SK-N-SH (cell line): Measurements from ENCODE around the gene RITA1. TPM values are rescaled to one million over a fixed set of nuclear protein-coding genes. Genes with fewer than 3 reads are reported as not detected.

Experiments
- CTCF ChIA-PET: fragments of 300-600, 350-600 bp; formaldehyde crosslinking; extraction: SDS; loops from one replicate; lab custom pipeline; 2021; lab: Yijun Ruan, JAX
- POLR2A ChIA-PET: fragments of 350-600 bp; sonication (Branson Sonifier 250); formaldehyde crosslinking; extraction: SDS; loops from one replicate; lab custom pipeline; 2020; ENCODE audit warnings: antibody characterized with exemption, inconsistent platforms; lab: Yijun Ruan, JAX
- DNase-seq: peaks from one replicate; pipeline ENCODE4 v3.0.0; 2012
- H2AFZ ChIP-seq: fragments of 200-600 bp; sonication (generic); 2 replicates; pipeline ENCODE4 v1.8.1; 2016; ENCODE audit warnings: antibody characterized with exemption, mild to moderate bottlenecking, low read depth
- H3F3A ChIP-seq: fragments of 200-600 bp; sonication (generic); replicated peaks from 2 replicates; pipeline ENCODE3; 2016; ENCODE audit warnings: antibody characterized with exemption, mild to moderate bottlenecking; ENCODE audit not compliant: insufficient read depth
- H3K27ac ChIP-seq, 2 experiments: fragments of 200-500 bp in 1 of 2; fragments of 200-600 bp in 1 of 2; sonication (Bioruptor generic) in 1 of 2; sonication (generic), shearing (Covaris generic) in 1 of 2; 2 replicates each; pipeline versions ENCODE4 v1.5.1 to v1.6.1; 2014 to 2016; ENCODE audit warnings: low read depth in 2 of 2, inconsistent platforms in 1 of 2, low read length in 1 of 2, mild to moderate bottlenecking in 1 of 2, mixed read lengths in 1 of 2
- H3K27me3 ChIP-seq: fragments of 200-600 bp; sonication (generic), shearing (Covaris generic); 2 replicates; pipeline ENCODE4 v1.6.1; 2016; ENCODE audit warnings: mixed run types; ENCODE audit not compliant: insufficient read depth
- H3K36me3 ChIP-seq, 2 experiments: fragments of 200-500 bp in 1 of 2; fragments of 200-600 bp in 1 of 2; sonication (Bioruptor generic) in 1 of 2; sonication (generic) in 1 of 2; replicated peaks in 1 of 2; 2 replicates each; pipeline versions ENCODE3 to v1.5.1; 2014 to 2016; ENCODE audit warnings: low read length in 1 of 2, mild to moderate bottlenecking in 1 of 2; ENCODE audit not compliant: insufficient read depth in 2 of 2, control insufficient read depth in 1 of 2
- H3K4me1 ChIP-seq, 2 experiments: fragments of 200-500 bp in 1 of 2; fragments of 200-600 bp in 1 of 2; sonication (Bioruptor generic) in 1 of 2; sonication (generic), shearing (Covaris generic) in 1 of 2; 2 replicates each; pipeline versions ENCODE4 v1.5.1 to v1.6.1; 2014 to 2016; ENCODE audit warnings: low read depth in 1 of 2, low read length in 1 of 2, mixed run types in 1 of 2; ENCODE audit not compliant: insufficient read depth in 2 of 2, control insufficient read depth in 1 of 2
- H3K4me2 ChIP-seq: fragments of 200-600 bp; sonication (generic), shearing (Covaris generic); 2 replicates; pipeline ENCODE4 v1.6.1; 2017; ENCODE audit warnings: mixed run types
- H3K4me3 ChIP-seq, 2 experiments: fragments of 200-500 bp in 1 of 2; fragments of 200-600 bp in 1 of 2; sonication (Bioruptor generic) in 1 of 2; sonication (generic), shearing (Covaris generic) in 1 of 2; 2 replicates each; pipeline versions ENCODE4 v1.5.1 to v1.8.1; 2014 to 2016; ENCODE audit warnings: low read depth in 2 of 2, inconsistent platforms in 1 of 2, low read length in 1 of 2, mild to moderate bottlenecking in 1 of 2, mixed read lengths in 1 of 2, moderate library complexity in 1 of 2
- H3K79me2 ChIP-seq: fragments of 200-600 bp; sonication (generic); 2 replicates; pipeline ENCODE4 v1.8.1; 2017; ENCODE audit warnings: mild to moderate bottlenecking; ENCODE audit not compliant: insufficient read depth
- H3K9ac ChIP-seq: fragments of 200-600 bp; sonication (generic); 2 replicates; pipeline ENCODE4 v1.6.1; 2017; ENCODE audit warnings: mixed run types
- H3K9me2 ChIP-seq: fragments of 200-600 bp; sonication (generic); 2 replicates; pipeline ENCODE4 v1.6.1; 2017; ENCODE audit warnings: mixed run types
- H3K9me3 ChIP-seq: fragments of 200-600 bp; sonication (generic); 2 replicates; pipeline ENCODE4 v1.6.1; 2017; ENCODE audit warnings: mixed run types, mild to moderate bottlenecking, moderate library complexity
- H4K20me1 ChIP-seq: fragments of 200-600 bp; sonication (generic); 2 replicates; pipeline ENCODE4 v1.6.1; 2017; ENCODE audit warnings: mild to moderate bottlenecking, mixed run types; ENCODE audit not compliant: insufficient read depth
- CTCF ChIP-seq: fragments of 200-600 bp; sonication (generic); IDR thresholded peaks from 2 replicates; pipeline ENCODE4 v1.6.1; 2017; ENCODE audit warnings: antibody characterized with exemption, mild to moderate bottlenecking, moderate library complexity
- ELF1 ChIP-seq: IDR thresholded peaks from 2 replicates; pipeline ENCODE4 v1.4.0; 2012
- EP300 ChIP-seq, 2 experiments: IDR thresholded peaks; 2 replicates each; pipeline versions ENCODE4 v1.4.0 to v1.6.1; 2012; ENCODE audit warnings: borderline replicate concordance in 1 of 2, low read depth in 1 of 2, low read length in 1 of 2
- FOSL2 ChIP-seq: IDR thresholded peaks from 2 replicates; pipeline ENCODE4 v1.4.0; 2012; ENCODE audit warnings: low read depth, mild to moderate bottlenecking, moderate library complexity, borderline replicate concordance
- GABPA ChIP-seq: IDR thresholded peaks from 2 replicates; pipeline ENCODE4 v1.4.0; 2012; ENCODE audit warnings: low read depth, mild to moderate bottlenecking
- MAX ChIP-seq: IDR thresholded peaks from 2 replicates; pipeline ENCODE4 v1.4.0; 2012; ENCODE audit warnings: low read depth
- MXI1 ChIP-seq: IDR thresholded peaks from 2 replicates; pipeline ENCODE4 v1.6.1; 2012; ENCODE audit warnings: mild to moderate bottlenecking, low read depth, low read length, improper control_type of control experiment
- NFIC ChIP-seq: IDR thresholded peaks from 2 replicates; pipeline ENCODE4 v1.4.0; 2012; ENCODE audit warnings: borderline replicate concordance
- NRF1 ChIP-seq: IDR thresholded peaks from 2 replicates; pipeline ENCODE4 v1.6.1; 2012; ENCODE audit warnings: low read depth, mild to moderate bottlenecking, low read length
- RAD21 ChIP-seq: IDR thresholded peaks from 2 replicates; pipeline ENCODE4 v1.6.1; 2012; ENCODE audit warnings: mild to moderate bottlenecking, low read length
- RFX5 ChIP-seq: IDR thresholded peaks from 2 replicates; pipeline ENCODE4 v1.6.1; 2012; ENCODE audit warnings: mild to moderate bottlenecking, improper control_type of control experiment, low read length
- SIN3A ChIP-seq: IDR thresholded peaks from 2 replicates; pipeline ENCODE4 v1.6.1; 2012; ENCODE audit warnings: low read depth, mild to moderate bottlenecking, low read length, moderate library complexity, borderline replicate concordance
- SMC3 ChIP-seq: IDR thresholded peaks from 2 replicates; pipeline ENCODE4 v1.6.1; 2012; ENCODE audit warnings: low read depth, low read length, improper control_type of control experiment
- TAF1 ChIP-seq: IDR thresholded peaks from 2 replicates; pipeline ENCODE4 v1.6.1; 2012; ENCODE audit warnings: low read depth, mild to moderate bottlenecking, low read length, moderate library complexity, borderline replicate concordance
- YY1 ChIP-seq: IDR thresholded peaks from 2 replicates; pipeline ENCODE4 v1.4.0; 2012; ENCODE audit warnings: low read depth, mild to moderate bottlenecking
- WGBS: methylation state at CpG from one replicate; pipeline ENCODE4 v1.1.6; 2017; ENCODE audit warnings: low lambda C conversion rate; 5-methylcytosine and 5-hydroxymethylcytosine counted together
- polyA plus RNA-seq, 3 experiments: library from polyadenylated mRNA; depleted of rRNA; stranded (reverse); fragments of >200 nt; gene quantifications; 2 replicates each; pipeline ENCODE4 v1.2.3, GENCODE V29; 2012
- TF ChIP-seq, protein P1 (sequence below): fragments of 150-350 bp; IDR thresholded peaks from 2 replicates; pipeline ENCODE4 v1.6.1; 2017; ENCODE audit warnings: antibody characterized with exemption, low read length, low read depth, borderline replicate concordance

The RITA1 gene
- polyA plus RNA-seq, 1 of the 3 experiments (the other 2 are of a cell fraction), result 21.1 TPM

DNA sequence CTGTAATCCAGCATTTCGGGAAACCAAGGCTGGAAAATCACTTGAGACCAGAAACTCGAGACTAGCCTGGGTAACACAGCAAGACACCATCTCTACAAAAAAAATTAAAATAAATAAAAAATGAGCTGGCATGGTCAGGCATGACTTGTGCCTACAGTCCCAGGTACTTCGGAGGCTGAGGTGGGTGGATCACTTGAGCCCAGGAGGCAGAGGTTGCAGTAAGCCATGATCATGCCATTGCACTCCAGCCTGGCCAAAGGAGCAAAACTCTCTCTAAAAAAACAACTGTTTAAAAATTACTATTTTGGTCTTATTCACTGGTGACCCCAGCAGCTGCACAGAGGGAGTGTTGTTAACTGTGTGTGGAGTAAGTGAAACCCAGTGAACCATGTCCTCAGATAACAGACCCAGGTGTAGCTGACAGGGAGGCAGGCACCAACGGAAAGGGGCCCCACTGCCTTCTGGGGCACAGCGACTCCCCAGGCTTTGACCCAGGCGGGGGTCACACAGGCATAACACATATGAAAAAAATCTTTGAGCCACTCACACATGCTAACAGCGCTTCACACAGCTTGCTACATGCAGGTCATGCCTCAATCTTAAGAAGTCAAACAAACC, 12.3 kb upstream of the RITA1 start (continued):
- TF ChIP-seq TAF1, result no peak
- TF ChIP-seq SIN3A, result no peak
- TF ChIP-seq GABPA, result no peak

DNA sequence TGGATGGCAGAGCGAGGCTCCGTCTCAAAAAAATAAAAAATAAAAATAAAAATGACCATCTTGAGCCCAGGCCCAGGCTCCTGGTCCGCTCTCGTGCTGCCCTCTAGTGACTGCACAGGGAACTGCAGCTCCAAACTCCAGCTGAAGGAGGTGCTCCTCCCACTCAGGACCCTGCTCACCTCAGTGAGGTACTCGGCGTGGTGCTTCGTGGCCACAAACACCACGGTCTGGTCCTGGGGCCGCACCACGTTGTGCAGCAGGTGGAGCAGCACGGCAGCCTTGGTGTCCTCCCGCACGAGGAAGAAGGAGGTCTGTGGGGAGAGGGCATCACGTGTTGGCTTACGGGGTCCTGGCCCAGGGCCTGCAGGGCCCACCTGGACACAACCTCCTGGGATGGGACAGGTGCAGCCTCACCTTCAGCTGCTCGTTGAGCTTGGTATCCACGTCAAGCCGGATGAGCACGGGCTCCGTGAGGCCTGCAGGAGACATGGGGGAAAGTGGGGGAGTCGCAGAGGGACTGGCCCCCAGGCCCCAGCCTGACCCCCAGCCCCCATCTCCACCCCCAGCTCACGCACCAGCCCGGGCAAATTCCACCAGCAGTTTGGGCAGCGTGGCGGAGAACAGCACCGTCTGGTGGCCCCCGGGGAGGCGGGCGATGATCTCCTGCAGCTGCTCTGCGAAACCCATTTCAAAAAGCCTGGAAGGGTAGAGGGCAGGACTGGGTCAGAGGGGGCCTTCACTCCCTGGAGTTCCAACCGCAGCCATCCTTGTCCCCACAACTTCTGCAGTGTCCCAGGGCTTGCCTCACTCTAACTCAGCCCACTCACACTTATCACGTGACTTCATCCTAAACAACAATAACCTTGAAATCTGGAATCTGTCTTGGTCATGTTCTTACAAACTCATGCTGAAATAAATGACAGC, 10.8 kb upstream of the RITA1 start:
- 42% methylated on average over 10 of the region's 32 CpGs for WGBS

GRCh38 chr12:113179023-113179422, 6.5 kb upstream of the RITA1 start:
- H3K9me2 ChIP-seq, result no peaks in the 10 kb centered on the region
- peaks cover 6% of the 10 kb centered on the region for H4K20me1 ChIP-seq
- CTCF ChIA-PET, result interaction anchor here (2.4 to 10.9 kb wide), 2 partner anchors 26 to 129 kb away, joined by 7 to 113 read pairs; no protein-coding TSS in a partner anchor
- no peaks in the 10 kb centered on the region for H3F3A ChIP-seq
- H3K27me3 ChIP-seq, result no peaks in the 10 kb centered on the region
- no peak overlapping the region for H3K4me2 ChIP-seq
- no peak for DNase-seq
- no peak overlapping the region for H3K4me3 ChIP-seq
- peaks cover 33 to 39% of the 10 kb centered on the region in 2 experiments for H3K36me3 ChIP-seq
- H3K79me2 ChIP-seq, result peaks cover 40% of the 10 kb centered on the region
- POLR2A ChIA-PET, result no interaction called here
- no peaks in the 10 kb centered on the region; a peak in 1 of 4 replicates for H3K4me1 ChIP-seq
- no peaks in the 10 kb centered on the region for H3K9me3 ChIP-seq
- 100% methylated on average over 3 of the region's 14 CpGs for WGBS
- H3K9ac ChIP-seq, result no peak overlapping the region
- H3K27ac ChIP-seq, result no peak overlapping the region
- no peak overlapping the region for H2AFZ ChIP-seq
- TF ChIP-seq, protein P1, sequence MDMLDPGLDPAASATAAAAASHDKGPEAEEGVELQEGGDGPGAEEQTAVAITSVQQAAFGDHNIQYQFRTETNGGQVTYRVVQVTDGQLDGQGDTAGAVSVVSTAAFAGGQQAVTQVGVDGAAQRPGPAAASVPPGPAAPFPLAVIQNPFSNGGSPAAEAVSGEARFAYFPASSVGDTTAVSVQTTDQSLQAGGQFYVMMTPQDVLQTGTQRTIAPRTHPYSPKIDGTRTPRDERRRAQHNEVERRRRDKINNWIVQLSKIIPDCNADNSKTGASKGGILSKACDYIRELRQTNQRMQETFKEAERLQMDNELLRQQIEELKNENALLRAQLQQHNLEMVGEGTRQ, result no peak
- no peak for TF ChIP-seq MXI1
- no peak for TF ChIP-seq RFX5
- TF ChIP-seq EP300 (IDR thresholded peaks at IDR 0.05; ENCODE audit: borderline replicate concordance in 1 of 2, low read depth in 1 of 2, low read length in 1 of 2), result no peak
- TF ChIP-seq MAX, result no peak
- TF ChIP-seq ELF1, result no peak
- TF ChIP-seq YY1, result no peak
- no peak for TF ChIP-seq SIN3A
- no peak for TF ChIP-seq NRF1
- TF ChIP-seq TAF1, result no peak
- no peak for TF ChIP-seq FOSL2
- no peak for TF ChIP-seq NFIC
- TF ChIP-seq SMC3, result no peak

More for the DNA sequence above, 10.8 kb upstream of the RITA1 start:
- no peaks in the 10 kb centered on the region for H3K9me2 ChIP-seq
- TF ChIP-seq CTCF (peak; percentile 95), SMC3 (peak; percentile 72), RAD21 (peak; percentile 88), MXI1 (no peak)
- TF ChIP-seq, all 33 proteins: peak for 3
- no peak overlapping the region for H3K4me2 ChIP-seq
- no peak overlapping the region for H3K4me3 ChIP-seq
- H3K4me1 ChIP-seq, result no peaks in the 10 kb centered on the region
- H3K27me3 ChIP-seq, result no peaks in the 10 kb centered on the region
- H3K9ac ChIP-seq, result no peak overlapping the region
- peaks cover 59 to 66% of the 10 kb centered on the region in 2 experiments for H3K36me3 ChIP-seq
- peak; percentile 91 for DNase-seq
- no peaks in the 10 kb centered on the region for H3K9me3 ChIP-seq
- H4K20me1 ChIP-seq, result no peaks in the 10 kb centered on the region
- ChIA-PET POLR2A (interaction anchor here (1.0 kb wide), 1 partner anchor 77 kb away, joined by 4 read pairs; no protein-coding TSS in a partner anchor), CTCF (interaction anchor here (0.6 to 10.9 kb wide), 48 partner anchors 9 to 738 kb away, joined by 3 to 113 read pairs (median 5); partner anchors contain the start of genes CFAP73, DDX54 and DTX1)
- H3K79me2 ChIP-seq, result no peaks in the 10 kb centered on the region
- no peak overlapping the region for H3K27ac ChIP-seq
- no peaks in the 10 kb centered on the region for H3F3A ChIP-seq
- H2AFZ ChIP-seq, result no peak overlapping the region
